Endothelial cell of umbilical vein (primary cell): ENCODE measurements around the gene GPRC6A. TPM values are rescaled to one million over a fixed set of nuclear protein-coding genes. Genes with fewer than 3 reads are reported as not detected.

Source experiments
- BruUV-seq: library from RNA; stranded (reverse); fragments of 400-500 nt; replicated peaks from 2 replicates; lab custom pipeline; 2021; lab: Mats Ljungman, UMichigan
- CTCF ChIA-PET: fragments of 300-600, 350-600 bp; sonication (Branson Sonifier 250); formaldehyde crosslinking; loops from one replicate; lab custom pipeline; 2021; ENCODE audit warnings: antibody characterized with exemption, inconsistent platforms; lab: Charles Lee
- POLR2A ChIA-PET: fragments of 300-600, 350-600 bp; sonication (Branson Sonifier 250); formaldehyde crosslinking; loops from one replicate; lab custom pipeline; 2021; ENCODE audit warnings: antibody characterized with exemption, inconsistent platforms; lab: Charles Lee
- DNase-seq: peaks from one replicate; pipeline ENCODE4 v3.0.0-alpha.2; 2011; ENCODE audit warnings: low read depth, low spot score
- FAIRE-seq: peaks from 2 replicates; lab custom pipeline; 2011; peaks lifted over from hg19 to GRCh38; lab: Jason Lieb, UNC
- H2AFZ ChIP-seq: 2 replicates; pipeline ENCODE4 v1.6.0; 2012; ENCODE audit warnings: low read depth, low read length, control low read depth, inconsistent platforms
- H3K27ac ChIP-seq: 2 replicates; pipeline ENCODE4 v1.5.1; 2011; ENCODE audit warnings: low read depth, mild to moderate bottlenecking, control low read depth, low read length, moderate library complexity; ENCODE audit not compliant: insufficient read depth
- H3K27me3 ChIP-seq, 2 experiments: 2 replicates each; pipeline versions ENCODE4 v1.6.0 to v1.6.1; 2011; ENCODE audit warnings: low read length in 2 of 2, mixed read lengths in 1 of 2; ENCODE audit not compliant: control insufficient read depth in 2 of 2, insufficient read depth in 2 of 2
- H3K36me3 ChIP-seq, 2 experiments: 2 replicates in 1 of 2; 3 replicates in 1 of 2; pipeline ENCODE4 v1.5.1; 2011; ENCODE audit warnings: low read length in 2 of 2, mild to moderate bottlenecking in 1 of 2, moderate library complexity in 1 of 2; ENCODE audit not compliant: control insufficient read depth in 2 of 2, insufficient read depth in 2 of 2; ENCODE audit errors: extremely low read depth in 1 of 2
- H3K4me1 ChIP-seq: 3 replicates; pipeline ENCODE4 v1.5.1; 2011; ENCODE audit warnings: mild to moderate bottlenecking, low read length; ENCODE audit not compliant: control insufficient read depth, insufficient read depth; ENCODE audit errors: extremely low read depth
- H3K4me2 ChIP-seq: 2 replicates; pipeline ENCODE4 v1.6.1; 2011; ENCODE audit warnings: low read length, control low read depth, mixed read lengths; ENCODE audit not compliant: insufficient read depth
- H3K4me3 ChIP-seq, 3 experiments: fragments of 200-600 bp in 1 of 3; sonication (generic), shearing (Covaris generic) in 1 of 3; replicated peaks in 1 of 3; 2 replicates each; pipeline ENCODE4 v1.5.1; 2011 to 2016; ENCODE audit warnings: control low read depth in 3 of 3, low read length in 3 of 3, mild to moderate bottlenecking in 2 of 3, inconsistent platforms in 1 of 3, low read depth in 1 of 3, moderate library complexity in 1 of 3; ENCODE audit not compliant: insufficient read depth in 1 of 3
- H3K79me2 ChIP-seq: 2 replicates; pipeline ENCODE4 v1.6.0; 2012; ENCODE audit warnings: low read length, inconsistent platforms; ENCODE audit not compliant: control insufficient read depth, insufficient read depth
- H3K9ac ChIP-seq: replicated peaks from 2 replicates; pipeline ENCODE3; 2011; ENCODE audit warnings: low read length, control low read depth; ENCODE audit not compliant: insufficient read depth; ENCODE audit errors: extremely low read depth
- H3K9me1 ChIP-seq: replicated peaks from 3 replicates; pipeline ENCODE4 v1.6.0; 2011; ENCODE audit warnings: mild to moderate bottlenecking, low read length; ENCODE audit not compliant: control insufficient read depth, insufficient read depth; ENCODE audit errors: extremely low read depth
- H3K9me3 ChIP-seq: replicated peaks from 2 replicates; pipeline ENCODE4 v1.5.1; 2012; ENCODE audit warnings: low read length, inconsistent platforms; ENCODE audit not compliant: control insufficient read depth, insufficient read depth
- H4K20me1 ChIP-seq: replicated peaks from 2 replicates; pipeline ENCODE3; 2011; ENCODE audit warnings: mild to moderate bottlenecking, low read length; ENCODE audit not compliant: control insufficient read depth, insufficient read depth; ENCODE audit errors: extremely low read depth
- EZH2 ChIP-seq: IDR thresholded peaks from 2 replicates; pipeline ENCODE4 v1.6.1; 2012; ENCODE audit warnings: borderline replicate concordance, low read depth, mild to moderate bottlenecking, moderate library complexity, low read length, inconsistent platforms; ENCODE audit not compliant: severe bottlenecking
- FOS ChIP-seq: IDR thresholded peaks from 2 replicates; pipeline ENCODE4 v1.6.1; 2011; ENCODE audit warnings: mild to moderate bottlenecking, low read length, moderate library complexity, borderline replicate concordance; ENCODE audit not compliant: insufficient read depth
- GATA2 ChIP-seq: IDR thresholded peaks from 2 replicates; pipeline ENCODE4 v1.7.0; 2011; ENCODE audit warnings: low read depth, mild to moderate bottlenecking, moderate library complexity, mixed read lengths, low read length; ENCODE audit not compliant: insufficient read length, insufficient read depth
- JUN ChIP-seq: IDR thresholded peaks from 2 replicates; pipeline ENCODE4 v1.6.1; 2011; ENCODE audit warnings: borderline replicate concordance, low read depth; ENCODE audit not compliant: insufficient read length, insufficient read depth
- MYC ChIP-seq: IDR thresholded peaks from one replicate; pipeline ENCODE4 v1.6.1; 2011; ENCODE audit warnings: mild to moderate bottlenecking, low read depth, low read length
- POLR2A ChIP-seq: IDR thresholded peaks from 2 replicates; pipeline ENCODE4 v1.6.1; 2012; ENCODE audit warnings: low read depth, mild to moderate bottlenecking, control low read depth, low read length
- POLR2AphosphoS5 ChIP-seq: IDR thresholded peaks from 2 replicates; pipeline ENCODE4 v1.6.1; 2012; ENCODE audit warnings: low read depth, mild to moderate bottlenecking, control low read depth, low read length, moderate library complexity; ENCODE audit not compliant: insufficient read depth
- dilution Hi-C: fragments of 300-500 bp; cut with MboI; formaldehyde crosslinking; loops from one replicate; pipeline ENCODE4 v1.15.0; 2019; ENCODE audit warnings: low sequenced_read_pairs; ENCODE audit not compliant: extremely low pct_ligation_motif_present
- intact Hi-C: fragments of 100-400 bp; cut with micrococcal nuclease; formaldehyde crosslinking; loops from one replicate; pipeline ENCODE4 v1.10.0; 2022
- polyA plus RNA-seq, 4 experiments: library from polyadenylated mRNA; depleted of rRNA in 3 of 4; stranded (reverse) in 3 of 4; unstranded in 1 of 4; fragments of >200 nt; gene quantifications; 2 replicates each; pipeline versions ENCODE4 v1.2.1 to v1.2.3, GENCODE V29; 2011 to 2012; ENCODE audit warnings: missing spikeins in 1 of 4
- total RNA-seq: library from RNA; stranded (reverse); gene quantifications from 2 replicates; pipeline ENCODE4 v1.2.3, GENCODE V29; 2021
- TF ChIP-seq, protein P1 (sequence below), 2 donors: IDR thresholded peaks; 1 replicate in 1 of 2; 2 replicates in 1 of 2; pipeline ENCODE4 v1.5.1; 2011; ENCODE audit warnings: low read length in 2 of 2, mild to moderate bottlenecking in 2 of 2, moderate library complexity in 2 of 2, control low read depth in 1 of 2, inconsistent platforms in 1 of 2, low read depth in 1 of 2; ENCODE audit not compliant: insufficient read depth in 1 of 2; ENCODE audit errors: extremely low read depth in 1 of 2
- TF ChIP-seq, protein P2 (sequence below): IDR thresholded peaks from 2 replicates; pipeline ENCODE4 v1.6.1; 2011; ENCODE audit not compliant: insufficient read depth, insufficient read length

Gene GPRC6A
- total and polyA plus RNA-seq, 2 donors (not counting 3 experiments of a cell fraction or from before 2014, with no cell fraction given): not detected

DNA sequence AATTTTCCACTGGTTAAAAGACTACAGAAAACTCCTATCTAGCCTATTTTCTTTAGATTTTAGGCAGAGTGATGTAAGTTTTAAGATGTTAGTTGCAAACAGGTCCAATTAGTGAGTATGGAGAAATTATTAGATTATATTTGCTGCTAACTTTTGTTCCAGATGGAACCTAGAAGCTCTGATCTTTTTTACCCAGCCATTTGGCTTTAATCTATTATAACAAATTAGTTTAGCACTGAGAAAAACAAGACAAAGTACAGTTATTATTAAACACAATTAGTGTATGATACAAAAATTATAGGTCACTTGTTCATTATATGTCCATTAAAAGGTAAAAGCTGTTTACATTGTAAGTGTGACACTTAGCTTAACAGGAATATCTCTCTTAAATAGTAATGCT lies 65.8 kb downstream of the GPRC6A start:
- dilution Hi-C loops: no loop called here
- Histone ChIP-seq H3K27me3 (peaks cover 11 to 17% of the 10 kb centered on the region in 2 experiments), H3K79me2 (no peaks in the 10 kb centered on the region), H3K9me1 (no peaks in the 10 kb centered on the region), H3K4me2 (no peak overlapping the region), H3K4me1 (peaks cover 7% of the 10 kb centered on the region), H2AFZ (no peak overlapping the region), H3K27ac (no peak overlapping the region), H3K9me3 (no peaks in the 10 kb centered on the region), H3K9ac (no peak overlapping the region), H3K36me3 (no peaks in the 10 kb centered on the region), H4K20me1 (no peaks in the 10 kb centered on the region), H3K4me3 (no peak overlapping the region)
- ChIA-PET POLR2A (interaction anchor here (0.6 kb wide), 1 partner anchor 68 kb away, joined by 3 read pairs; no protein-coding TSS in a partner anchor), CTCF (interaction anchor here (0.8 to 1.1 kb wide), 2 partner anchors 16 to 476 kb away, joined by 3 read pairs; no protein-coding TSS in a partner anchor)
- TF ChIP-seq FOS (no peak), GATA2 (no peak), EZH2 (no peak), POLR2A (no peak), JUN (no peak), POLR2AphosphoS5 (no peak), MYC (no peak)
- TF ChIP-seq, protein P1, sequence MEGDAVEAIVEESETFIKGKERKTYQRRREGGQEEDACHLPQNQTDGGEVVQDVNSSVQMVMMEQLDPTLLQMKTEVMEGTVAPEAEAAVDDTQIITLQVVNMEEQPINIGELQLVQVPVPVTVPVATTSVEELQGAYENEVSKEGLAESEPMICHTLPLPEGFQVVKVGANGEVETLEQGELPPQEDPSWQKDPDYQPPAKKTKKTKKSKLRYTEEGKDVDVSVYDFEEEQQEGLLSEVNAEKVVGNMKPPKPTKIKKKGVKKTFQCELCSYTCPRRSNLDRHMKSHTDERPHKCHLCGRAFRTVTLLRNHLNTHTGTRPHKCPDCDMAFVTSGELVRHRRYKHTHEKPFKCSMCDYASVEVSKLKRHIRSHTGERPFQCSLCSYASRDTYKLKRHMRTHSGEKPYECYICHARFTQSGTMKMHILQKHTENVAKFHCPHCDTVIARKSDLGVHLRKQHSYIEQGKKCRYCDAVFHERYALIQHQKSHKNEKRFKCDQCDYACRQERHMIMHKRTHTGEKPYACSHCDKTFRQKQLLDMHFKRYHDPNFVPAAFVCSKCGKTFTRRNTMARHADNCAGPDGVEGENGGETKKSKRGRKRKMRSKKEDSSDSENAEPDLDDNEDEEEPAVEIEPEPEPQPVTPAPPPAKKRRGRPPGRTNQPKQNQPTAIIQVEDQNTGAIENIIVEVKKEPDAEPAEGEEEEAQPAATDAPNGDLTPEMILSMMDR (IDR thresholded peaks at IDR 0.05; ENCODE audit: extremely low read depth in 1 of 2, insufficient read depth in 1 of 2, low read depth in 1 of 2, low read length in 2 of 2): no peak
- TF ChIP-seq, protein P2, sequence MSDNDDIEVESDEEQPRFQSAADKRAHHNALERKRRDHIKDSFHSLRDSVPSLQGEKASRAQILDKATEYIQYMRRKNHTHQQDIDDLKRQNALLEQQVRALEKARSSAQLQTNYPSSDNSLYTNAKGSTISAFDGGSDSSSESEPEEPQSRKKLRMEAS: no peak
- no TSS peak for BruUV-seq
- intact Hi-C loops: no loop called here
- FAIRE-seq (no peak), DNase-seq (no peak)
